Neural crest cell (in vitro differentiated cells): ENCODE data around the gene CWC15. TPM values are rescaled to one million over a fixed set of nuclear protein-coding genes. Genes with fewer than 3 reads are reported as not detected.
A peak's percentile ranks its signal among the peaks of the same experiment; 100 is the strongest.
"Not testable (repeated sequence)": the region's sequence is repeated elsewhere in the genome, so short reads cannot be mapped to it uniquely, and the experiment has no call there.

ENCODE experiments used
- DNase-seq: peaks from one replicate; pipeline ENCODE4 v3.0.0; 2021; ENCODE audit warnings: low read depth, mixed read lengths, low spot score
- H3K27ac Mint-ChIP-seq: one replicate; pipeline ENCODE4 v1.8.0; 2021; ENCODE audit warnings: mild to moderate bottlenecking, mixed read lengths; ENCODE audit not compliant: unreplicated experiment
- H3K27me3 Mint-ChIP-seq: 2 replicates; pipeline ENCODE4 v1.8.0; 2021; ENCODE audit warnings: low read depth, mild to moderate bottlenecking, mixed read lengths
- H3K36me3 Mint-ChIP-seq: 2 replicates; pipeline ENCODE4 v1.8.0; 2021; ENCODE audit warnings: low read depth, mild to moderate bottlenecking, mixed read lengths
- H3K4me1 Mint-ChIP-seq: 2 replicates; pipeline ENCODE4 v1.8.0; 2021; ENCODE audit warnings: mixed read lengths
- H3K4me3 Mint-ChIP-seq: one replicate; pipeline ENCODE4 v1.8.0; 2021; ENCODE audit warnings: mild to moderate bottlenecking, mixed read lengths
- H3K9me3 Mint-ChIP-seq: 2 replicates; pipeline ENCODE4 v1.8.0; 2021; ENCODE audit warnings: mixed read lengths
- CTCF ChIP-seq: fragments of 200-600 bp; sonication (generic); conservative IDR thresholded peaks from 2 replicates; pipeline ENCODE4 v1.5.0; 2021; ENCODE audit warnings: antibody characterized with exemption, mild to moderate bottlenecking
- total RNA-seq: library from RNA; stranded (reverse); gene quantifications from 2 replicates; pipeline ENCODE4 v1.2.1, GENCODE V29; 2021

The CWC15 gene
- total RNA-seq, 1 donor from 2014 or later: 80.2 TPM

GRCh38 chr11:94932503-94932902, 40.9 kb downstream of the CWC15 start:
- no peaks in the 10 kb centered on the region for H3K27me3 Mint-ChIP-seq
- no peak for TF ChIP-seq CTCF
- H3K27ac Mint-ChIP-seq: no peak overlapping the region

GRCh38 chr11:94932072-94932471, 41.3 kb downstream of the CWC15 start:
- not testable (repeated sequence) for H3K9me3 Mint-ChIP-seq, H3K36me3 Mint-ChIP-seq
- H3K27ac Mint-ChIP-seq: peak overlapping the region; percentile 29

More at GRCh38 chr11:94932503-94932902, 40.9 kb downstream of the CWC15 start:
- peaks cover 5% of the 10 kb centered on the region for H3K36me3 Mint-ChIP-seq
- H3K4me1 Mint-ChIP-seq: peaks cover 54% of the 10 kb centered on the region
- H3K4me3 Mint-ChIP-seq: no peak overlapping the region
- peaks cover 4% of the 10 kb centered on the region for H3K9me3 Mint-ChIP-seq
- no peak for DNase-seq

GRCh38 chr11:94928117-94928990, 45.0 kb downstream of the CWC15 start:
- no peak for TF ChIP-seq CTCF
- Mint-ChIP-seq H3K36me3 (peaks cover 5% of the 10 kb centered on the region), H3K4me3 (no peak overlapping the region), H3K27ac (peak overlapping the region; percentile 2), H3K9me3 (peaks cover 4% of the 10 kb centered on the region), H3K4me1 (peaks cover 64% of the 10 kb centered on the region), H3K27me3 (no peaks in the 10 kb centered on the region)
- DNase-seq: no peak

More at GRCh38 chr11:94932072-94932471, 41.3 kb downstream of the CWC15 start:
- H3K4me3 Mint-ChIP-seq, DNase-seq, H3K27me3 Mint-ChIP-seq: not testable (repeated sequence)
- peaks cover 58% of the 10 kb centered on the region for H3K4me1 Mint-ChIP-seq

DNA sequence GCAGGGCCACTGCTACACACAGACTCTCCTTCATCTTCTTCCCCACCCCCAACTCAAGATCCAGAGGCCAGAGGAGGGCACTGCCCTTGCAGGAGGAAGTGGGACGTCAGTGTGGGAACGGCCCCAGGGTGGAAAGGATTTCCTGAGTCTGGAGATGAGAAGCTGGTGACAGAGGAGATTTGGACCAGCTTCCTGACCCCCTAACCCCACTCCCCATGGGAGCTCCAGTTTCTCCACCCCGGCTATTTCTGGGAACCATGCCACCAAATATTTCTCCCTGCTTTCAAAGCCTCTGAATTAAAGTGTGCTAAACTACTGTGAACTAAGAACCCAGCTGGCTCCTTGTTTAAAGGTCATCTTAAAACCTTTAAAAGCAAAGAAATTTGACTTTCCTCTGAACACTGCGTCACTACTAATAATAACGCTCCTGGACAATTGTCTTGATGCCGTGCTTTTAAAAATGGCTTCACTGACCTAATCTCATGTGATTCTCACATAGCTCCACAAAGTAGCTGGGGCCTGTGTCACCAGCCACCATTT, 46.6 kb downstream of the CWC15 start:
- no peaks in the 10 kb centered on the region for H3K27me3 Mint-ChIP-seq
- H3K4me3 Mint-ChIP-seq: peak overlapping the region; percentile 48
- peak overlapping the region; percentile 68 for H3K27ac Mint-ChIP-seq
- peak; percentile 47 for DNase-seq
- no peaks in the 10 kb centered on the region for H3K36me3 Mint-ChIP-seq
- H3K9me3 Mint-ChIP-seq: peaks cover under 1% of the 10 kb centered on the region
- H3K4me1 Mint-ChIP-seq: peaks cover 75% of the 10 kb centered on the region
- no peak for TF ChIP-seq CTCF

GRCh38 chr11:94926271-94926625, 47.1 kb downstream of the CWC15 start:
- Mint-ChIP-seq H3K36me3 (no peaks in the 10 kb centered on the region), H3K4me3 (peak overlapping the region; percentile 48), H3K9me3 (no peaks in the 10 kb centered on the region), H3K27ac (peak overlapping the region; percentile 94), H3K27me3 (no peaks in the 10 kb centered on the region), H3K4me1 (peaks cover 78% of the 10 kb centered on the region)
- DNase-seq: no peak
- no peak for TF ChIP-seq CTCF
